ENCODE results near the gene MTFP1. TPM values are rescaled to one million over a fixed set of nuclear protein-coding genes. Genes with fewer than 3 reads are reported as not detected.

The MTFP1 gene
- total RNA-seq, 1 experiment from 2014 or later = 65.7 TPM

GRCh38 chr22:30422481-30423300 is 2.9 kb upstream of the MTFP1 start:
- Histone ChIP-seq H3K4me2 (ENCODE audit: low read length) (peak overlapping the region; percentile 83), H3K9me2 (replicated peaks; ENCODE audit: low read length) (no peaks in the 10 kb centered on the region), H3K36me3 (ENCODE audit: low read depth, low read length) (peaks cover 10% of the 10 kb centered on the region; the same call in 1 of the 2 replicates), H3K4me3 (ENCODE audit: low read length) (peak overlapping the region; percentile 67), H4K20me1 (ENCODE audit: low read length) (no peaks in the 10 kb centered on the region), H3K79me2 (ENCODE audit: low read length) (peaks cover 39% of the 10 kb centered on the region), H3K27me3 (ENCODE audit: low read length) (no peaks in the 10 kb centered on the region), H2AFZ (ENCODE audit: low read length) (peak overlapping the region; percentile 57; the same call in 1 of the 2 replicates), H3K9ac (ENCODE audit: low read length) (peak overlapping the region; percentile 93), H3K4me1 (ENCODE audit: insufficient read depth, low read length) (peaks cover 55% of the 10 kb centered on the region), H3K27ac (ENCODE audit: low read length) (peak overlapping the region; percentile 95), H3K9me3 (ENCODE audit: low read length) (no peaks in the 10 kb centered on the region), H3F3A (ENCODE audit: low read length, unreplicated experiment) (no peaks in the 10 kb centered on the region)
- no TSS peak for BruUV-seq (replicated peaks)
- TF ChIP-seq EZH2phosphoT487 (IDR thresholded peaks at IDR 0.05; ENCODE audit: borderline replicate concordance, low read length) = no peak
- TF ChIP-seq, protein P1, sequence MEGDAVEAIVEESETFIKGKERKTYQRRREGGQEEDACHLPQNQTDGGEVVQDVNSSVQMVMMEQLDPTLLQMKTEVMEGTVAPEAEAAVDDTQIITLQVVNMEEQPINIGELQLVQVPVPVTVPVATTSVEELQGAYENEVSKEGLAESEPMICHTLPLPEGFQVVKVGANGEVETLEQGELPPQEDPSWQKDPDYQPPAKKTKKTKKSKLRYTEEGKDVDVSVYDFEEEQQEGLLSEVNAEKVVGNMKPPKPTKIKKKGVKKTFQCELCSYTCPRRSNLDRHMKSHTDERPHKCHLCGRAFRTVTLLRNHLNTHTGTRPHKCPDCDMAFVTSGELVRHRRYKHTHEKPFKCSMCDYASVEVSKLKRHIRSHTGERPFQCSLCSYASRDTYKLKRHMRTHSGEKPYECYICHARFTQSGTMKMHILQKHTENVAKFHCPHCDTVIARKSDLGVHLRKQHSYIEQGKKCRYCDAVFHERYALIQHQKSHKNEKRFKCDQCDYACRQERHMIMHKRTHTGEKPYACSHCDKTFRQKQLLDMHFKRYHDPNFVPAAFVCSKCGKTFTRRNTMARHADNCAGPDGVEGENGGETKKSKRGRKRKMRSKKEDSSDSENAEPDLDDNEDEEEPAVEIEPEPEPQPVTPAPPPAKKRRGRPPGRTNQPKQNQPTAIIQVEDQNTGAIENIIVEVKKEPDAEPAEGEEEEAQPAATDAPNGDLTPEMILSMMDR (conservative IDR thresholded peaks at IDR 0.05; ENCODE audit: low read depth, low read length) = no peak
- TF ChIP-seq EZH2 (IDR thresholded peaks at IDR 0.05; ENCODE audit: low read length, unreplicated experiment) = no peak
- ATAC-seq (peak; percentile 52), DNase-seq (peak; percentile 94)
- ChIA-PET CTCF (interaction anchor here (1.2 kb wide), 1 partner anchor 135 kb away, joined by 7 read pairs; no protein-coding TSS in a partner anchor), POLR2A (ENCODE audit: unreplicated experiment) (interaction anchor here (0.6 to 1.7 kb wide), 4 partner anchors 26 to 318 kb away, joined by 3 to 6 read pairs (median 4); partner anchors contain the start of gene SEC14L2)
- intact Hi-C loops (cut with micrococcal nuclease) = no loop called here

- Histone ChIP-seq H3K9me2 (replicated peaks; ENCODE audit: low read length) (no peaks in the 10 kb centered on the region), H3K4me2 (ENCODE audit: low read length) (peak overlapping the region; percentile 83), H3F3A (ENCODE audit: low read length, unreplicated experiment) (no peaks in the 10 kb centered on the region), H3K36me3 (ENCODE audit: low read depth, low read length) (peaks cover 2% of the 10 kb centered on the region; the same call in 1 of the 2 replicates), H3K27ac (ENCODE audit: low read length) (peak overlapping the region; percentile 95), H3K9ac (ENCODE audit: low read length) (peak overlapping the region; percentile 93), H2AFZ (ENCODE audit: low read length) (peak overlapping the region; percentile 57), H3K4me1 (ENCODE audit: insufficient read depth, low read length) (peaks cover 55% of the 10 kb centered on the region), H3K79me2 (ENCODE audit: low read length) (peaks cover 39% of the 10 kb centered on the region), H3K27me3 (ENCODE audit: low read length) (no peaks in the 10 kb centered on the region), H3K9me3 (ENCODE audit: low read length) (no peaks in the 10 kb centered on the region), H3K4me3 (ENCODE audit: low read length) (peak overlapping the region; percentile 67), H4K20me1 (ENCODE audit: low read length) (no peaks in the 10 kb centered on the region)
- CTCF ChIA-PET = interaction anchor here (0.5 to 1.4 kb wide), 4 partner anchors 11 to 135 kb away, joined by 3 to 7 read pairs (median 5); partner anchors contain the start of gene SEC14L2
- BruUV-seq (replicated peaks) = TSS peak; percentile 63
- POLR2A ChIA-PET (ENCODE audit: unreplicated experiment) = interaction anchor here (0.5 to 1.7 kb wide), 6 partner anchors 26 to 572 kb away, joined by 3 to 7 read pairs (median 5); partner anchors contain the start of gene SEC14L2
- no peak for DNase-seq
- TF ChIP-seq EZH2 (IDR thresholded peaks at IDR 0.05; ENCODE audit: low read length, unreplicated experiment) = no peak
- TF ChIP-seq EZH2phosphoT487 (IDR thresholded peaks at IDR 0.05; ENCODE audit: borderline replicate concordance, low read length) = no peak
- TF ChIP-seq, protein P1 (conservative IDR thresholded peaks at IDR 0.05; ENCODE audit: low read depth, low read length) = no peak
- ATAC-seq = peak; percentile 19
- intact Hi-C loops (cut with micrococcal nuclease) = no loop called here
These were observed 2.1 kb upstream of the MTFP1 start for GRCh38 chr22:30423301-30423958.

Data from PC-3 (cell line).